ENCODE data around the gene TMEM204.

TMEM204 gene

DNA sequence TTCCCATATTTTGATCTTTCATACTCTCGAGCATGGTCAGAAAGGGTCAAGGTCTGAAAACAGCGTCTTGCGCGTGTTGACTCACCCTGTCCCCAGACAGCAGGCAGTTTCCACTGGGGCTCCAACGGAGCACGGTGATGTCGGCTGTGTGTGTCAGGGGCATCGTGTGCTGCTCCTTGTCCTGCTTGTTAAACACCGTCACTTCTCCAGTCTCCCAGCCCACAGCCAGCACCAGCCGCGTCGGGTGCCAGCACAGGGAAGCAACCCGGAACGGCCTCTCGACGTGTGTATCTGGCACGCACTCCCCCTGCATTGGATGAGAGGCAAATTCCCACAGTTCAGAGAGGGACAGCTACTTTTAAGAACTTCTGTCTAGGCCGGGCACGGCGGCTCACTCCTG lies 68.8 kb downstream of the TMEM204 start:
- no peak for DNase-seq

Data from activated naive CD4-positive, alpha-beta T cell treated with Interleukin-2 at 50 U/mL for 16 hours (primary cell).